Upper lobe of left lung (tissue), 6 donors: ENCODE data around the gene USP48. TPM values are rescaled to one million over a fixed set of nuclear protein-coding genes. Genes with fewer than 3 reads are reported as not detected.

Experiments
- ATAC-seq, 2 donors: fragments of 200-7000 bp; cut with Tn5 transposase; one replicate each; pipeline ENCODE4 v1.9.1; 2022; ENCODE audit warnings: mild to moderate bottlenecking in 2 of 2, moderate library complexity in 2 of 2; ENCODE audit not compliant: low FRiP score in 2 of 2
- DNase-seq, 2 donors: peaks; one replicate each; pipeline ENCODE4 v3.0.0-alpha.2; 2019 to 2020
- H3K27ac ChIP-seq, 4 donors: fragments of 200-600 bp; sonication (generic); one replicate each; pipeline ENCODE4 v1.5.1; 2016 to 2019
- H3K27me3 ChIP-seq, 4 donors: fragments of 200-600 bp; sonication (generic); one replicate each; pipeline ENCODE4 v1.5.1; 2017 to 2019
- H3K36me3 ChIP-seq, 4 donors: fragments of 200-600 bp; sonication (generic); one replicate each; pipeline ENCODE4 v1.5.1; 2016 to 2019
- H3K4me1 ChIP-seq, 4 donors: fragments of 200-600 bp; sonication (generic); one replicate each; pipeline ENCODE4 v1.5.1; 2018 to 2019
- H3K4me3 ChIP-seq, 4 donors: fragments of 200-600 bp; sonication (generic); one replicate each; pipeline ENCODE4 v1.5.1; 2017 to 2019; ENCODE audit warnings: mild to moderate bottlenecking in 2 of 4, moderate library complexity in 1 of 4
- H3K9me3 ChIP-seq, 4 donors: fragments of 200-600 bp; sonication (generic); one replicate each; pipeline ENCODE4 v1.5.1; 2018 to 2019
- CTCF ChIP-seq, 6 experiments: fragments of 450-650 bp in 4 of 6; fragments of 200-600 bp in 2 of 6; sonication (generic) in 2 of 6; IDR thresholded peaks; one replicate each; pipeline ENCODE4 v1.5.1; 2016 to 2019; ENCODE audit warnings: antibody characterized with exemption in 6 of 6
- EP300 ChIP-seq, 4 donors: sonication (generic); formaldehyde crosslinking; IDR thresholded peaks; one replicate each; pipeline ENCODE4 v1.5.1; 2017; ENCODE audit warnings: antibody characterized with exemption in 4 of 4, control low read depth in 2 of 4
- POLR2A ChIP-seq, 4 donors: fragments of 450-650 bp; IDR thresholded peaks; one replicate each; pipeline ENCODE4 v1.5.1; 2016 to 2017; ENCODE audit warnings: antibody characterized with exemption in 4 of 4, mild to moderate bottlenecking in 2 of 4
- POLR2AphosphoS5 ChIP-seq, 2 donors: sonication (generic); formaldehyde crosslinking; IDR thresholded peaks; one replicate each; pipeline ENCODE4 v1.5.1; 2017; ENCODE audit warnings: antibody characterized with exemption in 2 of 2
- whole genome bisulfite sequencing, 2 donors: methylation state at CpG; one replicate each; pipeline ENCODE4 v1.1.5; 2017 to 2018; 5-methylcytosine and 5-hydroxymethylcytosine counted together
- total RNA-seq, 6 donors: library from RNA; depleted of rRNA in 4 of 6; stranded (reverse); fragments of >200 nt in 4 of 6; gene quantifications; one replicate each; pipeline versions ENCODE4 v1.1.0 to v1.2.1, GENCODE V29; 2016 to 2021
- donor health status: DM: no; HTN: no; CAD: no; lungs with moderate emphysema.
- donor health status: DM: no; HTN: yes; CAD: no; lungs with severe emphysema.

The USP48 gene
- total RNA-seq, 6 donors from 2014 or later = 39.1 to 173 (median 53.4) TPM

DNA sequence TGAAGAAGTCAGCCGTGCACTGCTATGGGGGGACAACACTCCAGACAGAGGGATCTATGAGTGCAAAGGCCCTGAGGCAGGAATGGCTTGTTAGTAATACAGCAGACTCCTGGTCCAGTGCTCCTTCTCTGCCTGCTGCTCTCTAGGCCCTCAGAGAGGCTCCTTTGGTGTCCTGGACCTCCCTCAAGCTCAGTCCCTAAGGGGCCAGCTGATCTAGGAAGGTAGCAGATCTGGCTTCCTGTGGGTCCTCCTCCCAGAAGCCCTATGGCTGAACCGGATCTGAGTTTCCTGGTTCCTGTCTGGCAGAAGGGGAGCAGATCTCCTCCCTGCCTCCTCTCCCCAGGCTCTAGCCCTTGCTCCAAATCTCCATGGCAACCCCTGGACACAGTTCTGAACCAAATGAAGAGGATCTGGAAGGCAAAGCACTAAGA is 28.9 kb upstream of the USP48 start, which contains the start of gene LDLRAD2:
Gene LDLRAD2, plus strand, starts transcription at position 391 of the 431 bp plus-strand sequence. CDS start 187 bp downstream, outside the sequence.
- TF ChIP-seq POLR2A (IDR thresholded peaks at IDR 0.05) (no peak), POLR2AphosphoS5 (IDR thresholded peaks at IDR 0.05) (no peak), EP300 (IDR thresholded peaks at IDR 0.05) (no peak), CTCF (IDR thresholded peaks at IDR 0.05) (no peak)
- ATAC-seq = no peak
- Histone ChIP-seq H3K36me3 (no peaks in the 10 kb centered on the region), H3K9me3 (no peaks in the 10 kb centered on the region), H3K27me3 (peaks cover 0 to 5% (median 0%) of the 10 kb centered on the region in 4 donors), H3K4me3 (no peak within 1 kb of the TSS), H3K4me1 (peaks cover 0 to 11% (median 9%) of the 10 kb centered on the region in 4 donors), H3K27ac (no peak within 1 kb of the TSS)
- no peak for DNase-seq
- WGBS, 2 donors = 73 to 77% methylated on average over 2 of the region's 2 CpGs

- no peak for TF ChIP-seq POLR2A (IDR thresholded peaks at IDR 0.05)
- no peak for TF ChIP-seq CTCF (IDR thresholded peaks at IDR 0.05)
- no peak for TF ChIP-seq EP300 (IDR thresholded peaks at IDR 0.05)
- no peak for TF ChIP-seq POLR2AphosphoS5 (IDR thresholded peaks at IDR 0.05)
- Histone ChIP-seq H3K9me3 (no peaks in the 10 kb centered on the region), H3K36me3 (no peaks in the 10 kb centered on the region), H3K4me1 (no peaks in the 10 kb centered on the region), H3K4me3 (no peak overlapping the region), H3K27me3 (no peaks in the 10 kb centered on the region), H3K27ac (no peak overlapping the region)
- WGBS, 2 donors = 83 to 87% methylated on average over 2 of the region's 2 CpGs
- DNase-seq = no peak
- no peak for ATAC-seq
These were observed 21.6 kb upstream of the USP48 start for GRCh38 chr1:21804536-21804935.

DNA sequence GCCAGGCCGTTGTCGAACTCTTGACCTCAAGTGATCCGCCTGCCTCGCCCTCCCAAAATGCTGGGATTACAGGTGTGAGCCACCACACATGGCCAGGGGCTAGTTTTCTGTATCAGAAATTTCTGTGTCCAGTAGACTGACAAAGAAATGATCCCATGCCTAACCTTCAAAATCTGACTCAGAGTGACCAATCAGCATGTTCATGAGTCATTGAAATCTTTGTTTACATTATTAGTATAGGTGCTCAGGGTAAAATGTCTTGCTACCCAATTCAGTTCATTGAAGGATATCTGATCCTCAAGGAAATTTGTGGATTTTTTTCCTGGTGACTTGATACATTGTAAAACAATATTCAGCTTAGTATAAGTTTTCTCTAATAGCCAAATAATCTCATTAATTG is 18.2 kb upstream of the USP48 start:
- TF ChIP-seq CTCF (IDR thresholded peaks at IDR 0.05) (no peak), EP300 (IDR thresholded peaks at IDR 0.05) (no peak), POLR2AphosphoS5 (IDR thresholded peaks at IDR 0.05) (no peak), POLR2A (IDR thresholded peaks at IDR 0.05) (no peak)
- ATAC-seq (no peak), DNase-seq (no peak)
- Histone ChIP-seq H3K27ac (no peak overlapping the region), H3K36me3 (no peaks in the 10 kb centered on the region), H3K4me3 (no peak overlapping the region), H3K27me3 (no peaks in the 10 kb centered on the region), H3K9me3 (no peaks in the 10 kb centered on the region), H3K4me1 (no peaks in the 10 kb centered on the region)
- 94 to 100% methylated on average over 4 of the region's 4 CpGs for WGBS, 2 donors

DNA sequence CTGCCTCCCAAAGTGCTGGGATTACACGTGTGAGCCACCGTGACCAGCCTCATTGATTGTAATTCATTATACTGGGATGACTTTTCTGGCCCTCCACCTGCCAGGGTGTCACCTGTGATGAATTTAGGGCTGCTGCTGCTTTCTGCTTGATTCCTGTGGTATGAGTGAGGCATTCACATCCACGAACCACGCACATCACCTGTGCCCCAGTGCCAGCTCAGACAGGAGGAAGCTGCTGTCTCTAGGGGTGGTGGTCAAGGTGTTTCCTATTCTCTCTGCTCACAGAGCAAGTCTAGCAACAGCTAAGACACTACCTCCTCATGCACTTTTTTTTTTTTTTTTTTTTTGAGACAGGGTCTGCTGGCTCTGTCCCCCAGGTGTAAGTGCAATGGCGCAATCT is 16.8 kb upstream of the USP48 start:
- TF ChIP-seq CTCF (IDR thresholded peaks at IDR 0.05) = no peak
- TF ChIP-seq POLR2A (IDR thresholded peaks at IDR 0.05) = no peak
- no peak for TF ChIP-seq EP300 (IDR thresholded peaks at IDR 0.05)
- TF ChIP-seq POLR2AphosphoS5 (IDR thresholded peaks at IDR 0.05) = no peak
- Histone ChIP-seq H3K4me3 (no peak overlapping the region), H3K9me3 (peaks cover 0 to 6% (median 0%) of the 10 kb centered on the region in 4 donors), H3K4me1 (no peaks in the 10 kb centered on the region), H3K36me3 (no peaks in the 10 kb centered on the region), H3K27me3 (no peaks in the 10 kb centered on the region), H3K27ac (no peak overlapping the region)
- WGBS, 2 donors = 61 to 81% methylated on average over 5 of the region's 5 CpGs
- ATAC-seq (no peak), DNase-seq (no peak)

DNA sequence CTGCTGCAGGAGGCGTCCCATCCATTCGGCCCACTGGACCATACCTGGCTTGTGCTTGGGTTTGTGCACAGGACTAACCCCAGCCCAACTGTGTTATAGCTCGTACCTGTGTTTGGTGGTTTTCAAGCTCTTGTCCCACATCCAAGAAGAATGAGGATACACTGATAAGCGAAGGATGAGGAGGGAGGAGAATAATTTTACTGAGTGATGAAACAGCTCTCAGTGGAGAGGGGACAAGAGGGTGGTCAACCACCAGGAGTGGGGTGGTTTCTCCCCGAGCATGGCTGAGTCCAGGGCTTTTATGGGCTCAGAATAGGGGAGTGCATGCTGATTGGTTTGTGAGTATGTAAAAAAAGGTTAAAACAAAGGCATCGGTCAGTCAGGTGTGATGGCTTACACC is 12.1 kb upstream of the USP48 start:
- no peak overlapping the region for H3K27ac ChIP-seq
- no peak for TF ChIP-seq POLR2A (IDR thresholded peaks at IDR 0.05)
- no peak for TF ChIP-seq POLR2AphosphoS5 (IDR thresholded peaks at IDR 0.05)
- no peak for TF ChIP-seq CTCF (IDR thresholded peaks at IDR 0.05)
- TF ChIP-seq EP300 (IDR thresholded peaks at IDR 0.05) = no peak
- 94 to 96% methylated on average over 4 to 6 of the region's 6 CpGs for WGBS, 2 donors
- no peak overlapping the region for H3K4me3 ChIP-seq
- no peak for DNase-seq
- H3K36me3 ChIP-seq = no peaks in the 10 kb centered on the region
- H3K9me3 ChIP-seq = peaks cover 0 to 6% (median 0%) of the 10 kb centered on the region in 4 donors
- H3K4me1 ChIP-seq = no peaks in the 10 kb centered on the region
- no peaks in the 10 kb centered on the region for H3K27me3 ChIP-seq
- ATAC-seq = no peak
